Glomerular visceral epithelial cell (primary cell): ENCODE data around the gene SASH1.
"Not testable (repeated sequence)": the region's sequence is repeated elsewhere in the genome, so short reads cannot be mapped to it uniquely, and the experiment has no call there.

Experiments
- DNase-seq: peaks from one replicate; pipeline ENCODE4 v3.0.0-alpha.2; 2016; ENCODE audit errors: extremely low spot score

SASH1 gene

GRCh38 chr6:148580442-148580841 is 237.8 kb downstream of the SASH1 start:
- no peak for DNase-seq

GRCh38 chr6:148583631-148584030 is 241.0 kb downstream of the SASH1 start:
- no peak for DNase-seq

- not testable (repeated sequence) for DNase-seq
These were observed 243.0 kb downstream of the SASH1 start for GRCh38 chr6:148585641-148586040.

- no peak for DNase-seq
These were observed 248.2 kb downstream of the SASH1 start for GRCh38 chr6:148590883-148591282.

GRCh38 chr6:148591656-148592055 is 249.0 kb downstream of the SASH1 start:
- no peak for DNase-seq

- DNase-seq = peak; percentile 17
These were observed 250.6 kb downstream of the SASH1 start for GRCh38 chr6:148593130-148593812.

GRCh38 chr6:148593813-148594170 is 251.2 kb downstream of the SASH1 start:
- DNase-seq = no peak

- DNase-seq = no peak
These were observed 252.9 kb downstream of the SASH1 start for GRCh38 chr6:148595550-148595949.

- DNase-seq = no peak
These were observed 254.3 kb downstream of the SASH1 start for GRCh38 chr6:148596891-148597455.

GRCh38 chr6:148598724-148599123 is 256.1 kb downstream of the SASH1 start:
- no peak for DNase-seq

- DNase-seq = no peak
These were observed 257.4 kb downstream of the SASH1 start for GRCh38 chr6:148599967-148600426.
